SU-DHL-6 (cell line): Measurements from ENCODE around the gene ADCY2.

Source experiments
- EZH2phosphoT487 ChIP-seq: fragments of 200-600 bp; sonication (generic), shearing (Covaris generic); conservative IDR thresholded peaks from 2 replicates; pipeline ENCODE4 v1.6.1; 2018; ENCODE audit warnings: mild to moderate bottlenecking, antibody characterized with exemption, low read length, moderate library complexity, mixed read lengths
- TF ChIP-seq, protein P1 (sequence below): fragments of 200-600 bp; sonication (generic); IDR thresholded peaks from one replicate; pipeline ENCODE4 v1.5.1; 2017; ENCODE audit warnings: antibody characterized with exemption, mild to moderate bottlenecking, low read length, moderate library complexity; ENCODE audit not compliant: insufficient read depth, poor library complexity, severe bottlenecking

DNA sequence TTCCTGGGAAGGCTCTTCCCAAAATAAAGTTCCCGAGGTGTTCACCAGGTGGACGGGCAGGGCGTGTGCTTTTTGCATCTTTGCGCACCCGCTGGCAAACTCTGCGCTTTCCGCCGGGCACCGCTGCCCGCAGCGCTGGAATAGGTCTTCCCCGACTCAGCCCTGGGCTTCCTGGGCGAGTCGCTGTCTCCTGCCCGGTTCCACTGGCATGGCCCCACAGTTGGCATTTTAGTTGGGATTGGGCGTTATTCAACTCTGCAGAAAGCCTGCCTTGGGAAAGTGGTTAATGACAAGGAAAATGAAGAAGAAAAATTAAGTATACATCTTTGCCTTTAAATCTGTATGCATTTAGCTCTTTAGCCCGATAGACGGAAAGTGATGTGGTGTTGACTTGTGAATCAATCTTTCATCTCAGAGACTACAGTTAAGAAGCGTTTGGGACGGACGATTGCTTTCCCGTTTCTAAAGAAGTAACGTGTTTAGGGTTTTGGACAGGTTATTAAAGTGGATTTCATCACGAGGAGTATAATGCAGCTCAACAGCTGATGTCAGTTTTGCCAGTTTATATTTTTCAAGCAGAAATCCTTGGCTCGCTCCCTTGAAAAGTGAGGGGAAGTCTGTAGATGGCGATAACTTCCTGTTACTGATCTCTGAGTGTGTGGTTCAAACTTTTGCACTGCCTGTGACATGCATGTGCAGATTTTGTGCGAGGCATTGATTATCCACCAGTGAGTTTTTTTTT, 946 bp downstream of the ADCY2 start:
- no peak for TF ChIP-seq EZH2phosphoT487
- TF ChIP-seq, protein P1, sequence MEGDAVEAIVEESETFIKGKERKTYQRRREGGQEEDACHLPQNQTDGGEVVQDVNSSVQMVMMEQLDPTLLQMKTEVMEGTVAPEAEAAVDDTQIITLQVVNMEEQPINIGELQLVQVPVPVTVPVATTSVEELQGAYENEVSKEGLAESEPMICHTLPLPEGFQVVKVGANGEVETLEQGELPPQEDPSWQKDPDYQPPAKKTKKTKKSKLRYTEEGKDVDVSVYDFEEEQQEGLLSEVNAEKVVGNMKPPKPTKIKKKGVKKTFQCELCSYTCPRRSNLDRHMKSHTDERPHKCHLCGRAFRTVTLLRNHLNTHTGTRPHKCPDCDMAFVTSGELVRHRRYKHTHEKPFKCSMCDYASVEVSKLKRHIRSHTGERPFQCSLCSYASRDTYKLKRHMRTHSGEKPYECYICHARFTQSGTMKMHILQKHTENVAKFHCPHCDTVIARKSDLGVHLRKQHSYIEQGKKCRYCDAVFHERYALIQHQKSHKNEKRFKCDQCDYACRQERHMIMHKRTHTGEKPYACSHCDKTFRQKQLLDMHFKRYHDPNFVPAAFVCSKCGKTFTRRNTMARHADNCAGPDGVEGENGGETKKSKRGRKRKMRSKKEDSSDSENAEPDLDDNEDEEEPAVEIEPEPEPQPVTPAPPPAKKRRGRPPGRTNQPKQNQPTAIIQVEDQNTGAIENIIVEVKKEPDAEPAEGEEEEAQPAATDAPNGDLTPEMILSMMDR = no peak
